KOPT-K1 (cell line): ENCODE data around the gene RCC1.
"Not testable (repeated sequence)": the region's sequence is repeated elsewhere in the genome, so short reads cannot be mapped to it uniquely, and the experiment has no call there.

Experiments used
- H3K27ac ChIP-seq: fragments of 200-600 bp; sonication (generic); 2 replicates; pipeline ENCODE4 v1.5.1; 2016; ENCODE audit warnings: antibody characterized with exemption, mild to moderate bottlenecking, low read depth, low read length; ENCODE audit not compliant: poor library complexity, severe bottlenecking
- H3K36me3 ChIP-seq: fragments of 200-600 bp; sonication (generic); 2 replicates; pipeline ENCODE4 v1.5.1; 2017; ENCODE audit warnings: antibody characterized with exemption, mild to moderate bottlenecking, low read length, moderate library complexity; ENCODE audit not compliant: insufficient read depth
- H3K9me3 ChIP-seq: fragments of 200-600 bp; sonication (generic); 2 replicates; pipeline ENCODE4 v1.5.1; 2017; ENCODE audit warnings: antibody characterized with exemption, low read length, mild to moderate bottlenecking; ENCODE audit not compliant: insufficient read depth, poor library complexity, severe bottlenecking

Gene RCC1

GRCh38 chr1:28506907-28507246 is 1.0 kb downstream of the RCC1 start:
- Histone ChIP-seq H3K36me3 (peaks cover 58% of the 10 kb centered on the region), H3K27ac (peak overlapping the region; percentile 83), H3K9me3 (no peaks in the 10 kb centered on the region)

DNA sequence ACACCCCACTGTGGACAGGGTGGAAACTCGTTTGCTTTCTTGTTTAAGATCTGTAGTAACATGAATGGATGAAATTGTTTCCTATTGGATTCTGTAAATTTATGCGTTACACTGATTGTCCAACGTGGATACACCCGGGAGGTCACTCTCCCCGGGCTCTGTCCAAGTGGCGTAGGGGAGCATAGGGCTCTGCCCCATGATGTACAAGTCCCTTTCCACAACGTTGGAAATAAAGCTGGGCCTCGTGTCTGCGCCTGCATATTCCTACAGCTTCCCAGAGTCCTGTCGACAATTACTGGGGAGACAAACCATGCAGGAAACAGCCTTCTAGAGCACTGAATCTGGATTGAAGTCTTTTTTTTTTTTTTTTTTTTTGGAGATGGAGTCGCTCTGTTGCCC is 1.4 kb downstream of the RCC1 start:
- Histone ChIP-seq H3K36me3 (peaks cover 62% of the 10 kb centered on the region), H3K27ac (peak overlapping the region; percentile 83)

GRCh38 chr1:28507646-28508434 is 2.0 kb downstream of the RCC1 start:
- Histone ChIP-seq H3K9me3 (no peaks in the 10 kb centered on the region), H3K36me3 (peaks cover 68% of the 10 kb centered on the region), H3K27ac (peak overlapping the region; percentile 83)

More for the DNA sequence above, 1.4 kb downstream of the RCC1 start:
- H3K9me3 ChIP-seq: no peaks in the 10 kb centered on the region

- Histone ChIP-seq H3K27ac (peak overlapping the region; percentile 83), H3K9me3 (no peaks in the 10 kb centered on the region), H3K36me3 (peaks cover 73% of the 10 kb centered on the region)
Measured at GRCh38 chr1:28508435-28508754, 2.6 kb downstream of the RCC1 start.

DNA sequence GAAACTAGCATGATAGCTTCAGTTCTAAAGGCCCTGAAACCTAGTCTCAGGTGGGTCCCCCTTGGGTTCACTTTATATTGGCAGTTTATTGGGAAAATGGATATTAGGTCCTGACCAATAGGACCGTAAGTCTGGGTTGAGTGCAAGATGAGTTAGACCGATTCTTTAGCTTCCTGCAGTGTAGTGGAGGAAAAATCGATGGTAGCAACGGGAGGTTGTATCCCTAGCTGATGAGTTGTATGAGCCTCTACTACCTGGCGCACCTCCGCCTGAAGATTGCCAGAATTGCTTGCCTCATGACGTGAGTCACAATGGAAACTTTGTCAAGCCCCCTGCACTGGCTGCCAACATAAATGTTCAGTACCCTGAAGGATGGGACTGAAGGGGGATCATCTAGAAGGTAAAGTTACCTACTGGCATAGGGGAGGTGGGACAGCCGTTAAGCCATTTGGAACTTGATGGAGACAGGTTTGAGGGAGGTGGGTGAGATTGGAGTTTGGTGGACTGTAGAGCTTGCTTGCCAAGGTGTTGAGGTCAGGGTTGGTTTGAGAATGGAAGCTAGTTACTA is 3.9 kb downstream of the RCC1 start:
- H3K36me3 ChIP-seq: peaks cover 80% of the 10 kb centered on the region
- peak overlapping the region; percentile 83 for H3K27ac ChIP-seq
- H3K9me3 ChIP-seq: no peaks in the 10 kb centered on the region

GRCh38 chr1:28510273-28510969 is 4.6 kb downstream of the RCC1 start:
- Histone ChIP-seq H3K9me3 (no peaks in the 10 kb centered on the region), H3K36me3 (peaks cover 80% of the 10 kb centered on the region), H3K27ac (peak overlapping the region; percentile 83)

GRCh38 chr1:28510970-28511440 is 5.2 kb downstream of the RCC1 start:
- H3K9me3 ChIP-seq: no peaks in the 10 kb centered on the region
- peaks cover 80% of the 10 kb centered on the region for H3K36me3 ChIP-seq
- H3K27ac ChIP-seq: peak overlapping the region; percentile 83

GRCh38 chr1:28512058-28512611 is 6.3 kb downstream of the RCC1 start:
- H3K27ac ChIP-seq: no peak overlapping the region
- H3K36me3 ChIP-seq: peaks cover 69% of the 10 kb centered on the region
- H3K9me3 ChIP-seq: no peaks in the 10 kb centered on the region

- not testable (repeated sequence) for H3K27ac ChIP-seq, H3K9me3 ChIP-seq
- peaks cover 46% of the 10 kb centered on the region for H3K36me3 ChIP-seq
Measured at GRCh38 chr1:28514445-28514933, 8.6 kb downstream of the RCC1 start.

DNA sequence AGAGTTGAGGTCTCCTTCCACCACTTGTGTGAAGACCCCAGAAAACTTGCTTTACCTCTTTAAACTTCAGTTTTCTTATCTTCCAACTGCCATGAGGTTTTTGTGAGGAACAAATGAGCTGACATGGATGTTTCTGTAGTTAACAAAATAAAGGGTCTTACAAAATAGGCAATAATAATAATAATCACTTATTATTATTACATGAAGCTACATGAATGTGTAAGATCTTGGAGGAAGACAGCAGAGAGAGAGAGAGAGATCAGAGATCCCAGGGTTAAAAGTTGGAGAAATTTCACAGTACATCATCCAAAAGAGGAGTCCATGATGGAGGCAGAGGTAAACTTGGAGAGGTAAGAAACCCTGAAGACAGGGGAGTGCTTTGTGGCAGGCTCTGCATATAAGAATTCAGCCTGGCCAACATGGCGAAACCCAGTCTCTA is 10.7 kb downstream of the RCC1 start:
- Histone ChIP-seq H3K27ac (no peak overlapping the region), H3K36me3 (peaks cover 42% of the 10 kb centered on the region), H3K9me3 (no peaks in the 10 kb centered on the region)

DNA sequence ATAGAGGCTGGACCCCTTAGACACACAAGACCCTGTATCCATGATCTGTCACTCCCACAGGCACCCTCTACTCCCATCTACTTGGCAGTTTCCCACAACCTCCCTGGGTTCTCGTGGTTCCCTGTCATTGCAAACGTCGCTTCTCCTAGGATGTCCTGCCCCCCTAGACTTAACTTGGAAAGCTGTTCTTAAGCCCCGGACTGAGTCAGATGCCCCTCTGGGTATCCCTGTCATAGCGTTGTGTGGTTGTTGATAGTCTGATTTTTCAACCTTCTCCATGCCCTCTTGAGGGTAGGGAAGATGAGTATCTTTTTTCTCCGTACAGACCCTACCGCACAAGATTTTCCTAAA is 11.8 kb downstream of the RCC1 start:
- no peaks in the 10 kb centered on the region for H3K9me3 ChIP-seq
- H3K36me3 ChIP-seq: peaks cover 41% of the 10 kb centered on the region
- peak overlapping the region; percentile 82 for H3K27ac ChIP-seq

DNA sequence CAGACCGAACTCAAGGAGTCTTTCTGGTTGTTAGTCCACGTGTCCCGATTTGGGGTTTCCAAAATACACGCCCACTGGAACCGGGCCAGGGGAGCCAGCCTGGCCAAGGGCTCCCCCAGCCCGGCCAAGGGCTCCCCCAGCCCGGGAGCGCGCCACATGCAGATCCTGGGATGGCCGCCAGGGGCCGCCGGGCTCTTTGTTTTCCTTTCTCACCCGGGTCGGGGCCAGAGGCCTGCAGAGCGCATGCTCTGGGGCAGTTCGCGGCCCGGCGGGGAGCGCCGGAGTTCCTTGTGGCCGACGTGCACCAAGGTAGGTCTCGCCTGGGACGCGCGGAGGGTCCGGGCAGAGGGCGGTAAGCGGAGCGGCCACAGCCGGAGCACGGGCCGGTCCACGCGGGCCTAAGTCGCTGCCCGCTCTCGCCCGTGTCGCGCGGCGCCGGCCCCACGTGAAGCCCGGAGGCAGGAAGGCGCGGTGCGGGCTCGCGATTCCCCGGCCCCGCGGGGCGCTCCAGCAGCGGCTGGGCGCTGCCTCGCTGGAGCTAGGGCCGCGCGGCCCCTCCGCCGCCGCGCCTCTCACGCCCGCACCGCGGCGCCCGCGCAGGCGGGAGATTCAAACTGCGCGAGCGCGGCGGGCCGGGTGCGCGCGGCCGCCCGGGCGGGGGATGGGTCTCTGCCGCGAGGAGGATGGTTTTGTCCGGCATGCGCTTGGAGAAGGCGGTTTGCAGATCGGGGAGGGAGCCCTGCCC is 12.3 kb downstream of the RCC1 start:
- peaks cover 36% of the 10 kb centered on the region for H3K36me3 ChIP-seq
- no peaks in the 10 kb centered on the region for H3K9me3 ChIP-seq
- peak overlapping the region; percentile 82 for H3K27ac ChIP-seq

DNA sequence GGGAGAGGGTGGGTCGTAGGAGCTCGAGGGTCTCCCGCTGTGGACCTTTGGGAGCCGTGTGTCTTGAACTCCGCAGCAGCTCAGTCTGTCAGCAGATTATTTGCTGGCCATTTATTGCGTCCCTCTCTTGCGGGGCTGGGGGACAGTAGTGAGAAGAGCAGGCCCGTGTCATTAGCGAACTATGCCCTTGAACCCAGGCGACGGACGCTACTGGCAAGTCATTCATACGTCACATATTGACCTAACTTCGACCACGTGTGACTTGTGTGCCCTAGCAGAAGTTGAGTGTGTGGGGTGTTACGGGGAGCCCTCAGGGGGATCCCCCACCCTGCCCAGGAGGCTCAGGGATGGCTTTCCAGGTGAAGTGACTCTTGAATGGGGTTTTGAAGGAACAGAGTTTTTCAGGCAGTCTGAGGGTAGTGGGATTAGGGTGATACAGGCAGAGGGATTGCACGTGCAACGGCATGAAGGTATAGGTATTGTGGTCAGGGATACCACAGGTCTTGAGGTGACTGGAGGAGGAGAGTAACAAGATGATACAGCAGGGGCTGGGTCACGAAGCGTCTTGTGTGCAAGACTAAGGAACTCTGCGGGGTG is 13.0 kb downstream of the RCC1 start:
- Histone ChIP-seq H3K9me3 (no peaks in the 10 kb centered on the region), H3K36me3 (peaks cover 36% of the 10 kb centered on the region), H3K27ac (peak overlapping the region; percentile 82)

GRCh38 chr1:28519946-28520725 is 14.3 kb downstream of the RCC1 start:
- no peak overlapping the region for H3K27ac ChIP-seq
- H3K36me3 ChIP-seq: peaks cover 47% of the 10 kb centered on the region
- H3K9me3 ChIP-seq: no peaks in the 10 kb centered on the region
